GM18907 (cell line): ENCODE measurements around the gene ASCC1.
"Not testable (repeated sequence)": the region's sequence is repeated elsewhere in the genome, so short reads cannot be mapped to it uniquely, and the experiment has no call there.

Experiments used
- ATAC-seq: cut with Tn5 transposase; IDR thresholded peaks from one replicate; pipeline ENCODE4 v1.9.1; 2021; ENCODE audit warnings: mild to moderate bottlenecking, moderate library complexity; ENCODE audit not compliant: unreplicated experiment

ASCC1 gene

DNA sequence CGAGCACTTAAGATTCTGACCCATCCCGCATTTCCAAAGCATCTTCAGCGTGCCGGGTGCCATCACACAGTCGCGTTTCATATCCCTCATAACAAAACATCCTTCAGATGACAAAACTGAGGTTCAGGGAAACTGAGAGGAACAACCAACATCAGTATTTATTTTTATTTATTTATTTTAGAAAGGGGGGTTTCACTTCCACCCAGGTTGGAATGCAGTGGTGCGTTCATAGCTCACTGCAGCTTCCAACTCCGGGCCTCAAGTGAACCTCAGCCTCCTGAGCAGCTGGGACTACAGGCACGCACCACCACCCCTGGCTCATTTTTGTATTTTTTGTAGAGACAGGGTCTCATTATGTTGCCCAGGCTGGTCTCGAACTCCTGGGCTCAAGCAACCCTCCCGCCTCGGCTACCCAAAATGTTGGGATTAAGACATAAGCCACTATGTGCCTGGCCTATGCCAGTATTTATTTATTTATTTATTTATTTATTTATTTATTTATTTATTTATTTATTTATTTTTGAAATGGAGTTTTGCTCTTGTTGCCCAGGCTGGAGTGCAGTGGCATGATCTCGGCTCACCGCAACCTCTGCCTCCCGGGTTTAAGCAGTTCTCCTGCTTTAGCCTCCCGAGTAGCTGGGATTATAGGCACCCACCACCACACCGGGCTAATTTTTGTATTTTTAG, 33.2 kb upstream of the ASCC1 start:
- peak; percentile 5 for ATAC-seq

- ATAC-seq = peak; percentile 84
Measured at GRCh38 chr10:72248468-72249151, 32.5 kb upstream of the ASCC1 start.

DNA sequence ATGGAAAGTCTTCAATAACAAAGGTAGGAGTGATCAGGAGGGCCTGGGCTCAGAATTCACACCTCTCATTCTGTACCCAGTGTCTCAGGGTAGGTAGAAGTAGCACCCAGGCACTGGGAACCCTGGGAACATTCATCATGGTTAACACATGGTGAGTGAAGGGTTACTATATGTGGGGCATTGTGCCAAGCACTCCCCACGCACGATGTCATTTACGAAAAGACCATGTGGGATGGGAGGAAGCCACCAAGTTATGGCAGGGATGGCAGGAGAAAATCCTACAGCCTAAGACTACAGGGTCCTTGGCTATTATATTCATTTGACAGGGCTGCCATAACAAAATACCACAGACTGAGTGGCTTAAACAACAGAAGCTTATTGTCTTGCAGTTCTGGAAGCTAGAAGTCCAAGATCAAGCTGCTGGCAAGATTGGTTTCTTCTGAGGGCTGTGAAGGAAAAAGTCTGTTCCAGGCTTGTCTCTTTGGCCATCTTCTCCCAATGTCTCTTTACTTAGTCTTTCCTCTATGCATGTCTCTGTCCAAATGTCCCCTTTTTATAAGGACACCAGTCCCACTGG, 30.0 kb upstream of the ASCC1 start:
- ATAC-seq = no peak

- no peak for ATAC-seq
Measured at GRCh38 chr10:72244573-72245038, 28.5 kb upstream of the ASCC1 start.

DNA sequence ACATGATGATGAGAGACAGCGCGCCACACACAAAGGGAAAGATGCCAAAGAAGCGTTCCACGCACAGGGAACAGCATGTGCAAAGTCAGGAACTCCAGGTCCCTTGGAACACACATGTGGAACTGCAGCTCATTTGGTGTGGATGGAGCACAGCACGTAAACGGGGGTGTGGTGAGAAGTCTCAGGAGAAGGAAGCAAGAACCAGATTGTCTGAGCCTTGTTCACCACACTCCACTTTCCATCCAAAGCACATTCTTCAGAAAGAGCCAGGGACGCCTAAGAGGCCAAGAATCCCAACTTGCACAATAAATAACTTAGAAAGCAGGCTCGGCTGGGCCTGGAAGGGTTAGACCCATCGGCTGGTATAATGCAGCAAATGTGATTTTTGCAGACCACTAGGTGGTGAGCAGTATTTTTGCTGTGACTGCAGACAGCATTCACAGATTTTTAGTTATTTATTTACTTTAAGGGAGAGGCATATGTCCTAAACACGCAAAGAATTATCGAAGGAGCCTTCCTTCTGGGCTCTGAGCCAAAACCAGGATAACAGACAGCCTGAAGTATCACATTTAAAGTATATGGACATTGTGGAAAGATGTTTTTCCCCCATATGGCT, 27.9 kb upstream of the ASCC1 start:
- ATAC-seq = no peak

DNA sequence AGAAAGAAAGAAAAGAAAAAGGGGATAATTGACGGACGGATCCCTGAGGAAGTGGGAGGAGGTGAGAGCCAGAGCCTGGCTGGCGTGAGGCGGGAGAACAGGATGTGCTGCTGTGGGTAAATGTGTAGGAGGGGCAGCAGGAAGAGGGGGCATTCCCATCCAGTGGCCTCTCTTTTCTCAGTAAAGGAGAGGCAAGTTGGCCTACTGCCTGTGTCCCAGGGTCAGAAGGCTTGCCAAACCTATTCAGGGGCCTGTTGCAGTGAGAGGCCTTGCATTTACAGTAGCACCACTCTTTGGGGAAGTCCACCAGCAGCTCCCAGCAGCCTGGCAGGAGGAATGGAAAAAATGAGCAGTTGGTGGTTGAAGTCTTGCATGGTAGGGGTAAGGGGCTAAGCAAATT, 26.6 kb upstream of the ASCC1 start:
- no peak for ATAC-seq

GRCh38 chr10:72241691-72242252, 25.7 kb upstream of the ASCC1 start:
- no peak for ATAC-seq

DNA sequence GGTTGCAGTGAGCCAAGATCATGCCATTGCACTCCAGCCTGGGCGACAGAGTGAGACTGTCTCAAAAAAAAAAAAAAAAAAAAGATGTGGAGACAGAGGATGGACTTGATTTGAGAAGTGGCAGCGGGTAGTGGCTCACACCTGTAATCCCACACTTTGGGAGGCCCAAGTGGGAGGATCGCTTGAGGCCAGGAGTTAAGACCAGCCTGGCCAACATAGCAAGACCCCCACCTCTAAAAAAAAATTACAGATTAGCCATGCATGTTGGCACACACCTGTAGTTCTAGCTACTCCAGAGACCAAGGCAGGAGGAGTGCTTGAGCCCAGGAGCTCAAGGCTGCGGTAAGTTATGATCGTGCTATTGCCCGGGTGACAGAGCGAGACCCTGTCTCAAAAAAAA, 24.3 kb upstream of the ASCC1 start:
- no peak for ATAC-seq

- ATAC-seq = no peak
Measured at GRCh38 chr10:72239409-72239808, 23.3 kb upstream of the ASCC1 start.

- ATAC-seq = no peak
Measured at GRCh38 chr10:72238392-72239175, 22.5 kb upstream of the ASCC1 start.

- ATAC-seq = no peak
Measured at GRCh38 chr10:72235544-72236279, 19.6 kb upstream of the ASCC1 start.

- ATAC-seq = no peak
Measured at GRCh38 chr10:72234560-72235095, 18.6 kb upstream of the ASCC1 start.

DNA sequence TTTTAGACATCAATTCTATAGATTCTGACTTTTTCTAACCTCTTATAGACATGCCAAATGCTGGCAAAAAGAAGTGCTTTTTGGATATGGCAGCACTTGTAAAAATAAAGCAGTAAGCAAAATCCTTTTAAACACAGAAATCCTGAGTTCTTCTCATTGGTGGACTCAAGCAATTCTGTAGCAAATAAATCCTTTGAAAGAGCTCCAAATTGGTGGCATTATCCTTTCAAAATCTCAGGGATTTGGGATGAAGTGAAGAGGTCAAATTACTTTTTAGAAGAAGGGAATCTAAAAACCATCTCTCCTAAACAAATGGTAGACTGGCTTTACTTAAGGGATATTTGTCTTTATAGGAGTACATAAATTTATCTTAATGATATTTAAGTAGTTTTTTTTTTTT, 17.5 kb upstream of the ASCC1 start:
- no peak for ATAC-seq

- ATAC-seq = no peak
Measured at GRCh38 chr10:72229261-72230251, 13.5 kb upstream of the ASCC1 start.

DNA sequence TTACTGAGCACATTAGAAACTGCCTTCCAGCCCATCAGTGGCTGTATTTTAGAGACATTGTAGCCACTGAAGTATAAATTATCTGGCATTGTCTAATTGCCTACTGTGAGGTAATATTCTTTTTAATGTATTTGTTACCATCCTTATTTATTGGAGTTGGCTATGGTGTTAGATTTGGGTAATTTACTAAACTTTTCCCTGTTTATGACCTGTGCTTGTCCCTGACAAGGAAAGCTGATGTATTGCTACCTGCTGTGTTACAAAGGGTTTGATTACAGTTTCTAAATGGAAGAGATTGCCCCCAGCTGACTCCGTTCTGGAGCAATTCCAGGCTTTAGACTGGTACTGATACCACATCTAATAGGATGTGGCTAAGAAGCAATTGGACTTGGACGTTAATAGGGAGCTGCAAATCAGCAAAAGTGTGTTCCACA, 12.3 kb upstream of the ASCC1 start:
- no peak for ATAC-seq

DNA sequence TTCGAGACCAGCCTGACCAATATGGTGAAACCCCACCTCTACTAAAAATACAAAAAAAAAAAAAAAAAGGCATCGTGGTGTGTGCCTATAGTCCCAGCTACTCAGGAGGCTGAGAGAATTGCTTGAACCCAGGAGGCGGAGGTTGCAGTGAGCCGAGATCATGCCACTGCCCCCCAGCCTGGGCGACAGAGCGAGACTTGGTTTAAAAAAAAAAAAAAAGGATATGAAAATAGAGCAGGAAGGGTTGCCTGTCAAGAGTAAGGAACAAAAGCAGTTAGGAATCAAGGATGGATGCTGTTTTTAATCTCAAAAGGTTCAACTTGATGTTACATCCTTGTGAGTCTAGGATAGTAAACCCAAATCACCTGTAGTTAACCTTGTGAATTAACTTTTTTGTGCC, 11.8 kb upstream of the ASCC1 start:
- ATAC-seq = no peak

DNA sequence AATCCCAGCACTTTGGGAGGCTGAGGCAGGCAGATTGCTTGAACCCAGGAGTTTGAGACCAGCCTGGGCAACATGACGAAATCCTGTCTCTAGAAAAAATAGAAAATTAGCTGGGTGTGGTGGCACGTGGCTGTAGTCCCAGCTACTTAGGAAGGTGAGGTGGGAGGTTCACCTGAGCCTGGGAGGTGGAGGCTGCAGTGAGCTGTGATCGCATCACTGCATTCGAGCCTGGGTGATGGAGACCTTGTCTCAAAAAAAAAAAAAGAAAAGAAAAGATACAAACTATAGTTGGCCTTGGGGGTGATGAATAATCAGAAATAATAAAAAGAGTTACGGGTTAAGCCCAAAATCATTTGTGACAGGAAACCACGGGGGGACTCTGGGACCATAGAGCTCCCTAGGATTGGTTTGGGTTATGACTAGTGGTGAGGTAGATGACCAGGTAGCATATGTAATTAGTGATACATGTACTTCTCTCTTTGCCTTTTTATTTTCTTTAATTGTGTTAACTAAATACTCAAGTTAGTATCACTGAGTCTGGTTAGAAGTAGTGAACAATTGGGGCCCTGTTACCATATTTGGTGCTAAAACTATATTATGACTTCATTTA, 10.4 kb upstream of the ASCC1 start:
- ATAC-seq = no peak

DNA sequence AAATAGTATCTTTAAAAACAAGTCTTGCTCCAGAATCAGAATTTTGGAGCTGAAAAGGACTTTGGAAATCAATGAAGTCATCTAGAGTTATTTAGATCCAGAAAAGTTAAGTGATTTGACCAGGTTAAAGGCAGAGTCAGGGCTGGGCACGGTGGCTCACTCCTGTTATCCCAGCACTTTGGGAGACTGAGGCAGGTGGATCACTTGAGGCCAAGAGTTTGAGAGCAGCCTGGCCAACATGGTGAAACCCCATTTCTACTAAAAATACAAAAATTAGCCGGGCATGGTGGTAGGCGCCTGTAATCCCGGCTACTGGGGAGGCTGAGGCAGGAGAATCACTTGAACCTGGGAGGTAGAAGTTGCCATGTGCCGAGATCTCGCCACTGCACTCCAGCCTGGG, 8.1 kb upstream of the ASCC1 start:
- not testable (repeated sequence) for ATAC-seq
